Endometrial microvascular endothelial cells (primary cell): ENCODE data around the gene ARL6. TPM values are rescaled to one million over a fixed set of nuclear protein-coding genes. Genes with fewer than 3 reads are reported as not detected.
"Not testable (repeated sequence)": the region's sequence is repeated elsewhere in the genome, so short reads cannot be mapped to it uniquely, and the experiment has no call there.

ENCODE experiments used
- in situ Hi-C: cut with HindIII; loops from 2 replicates; pipeline ENCODE4 v1.10.0; 2017; ENCODE audit warnings: low sequenced_read_pairs, low pct_unique_long_range_greater_than_20kb; ENCODE audit errors: inconsistent ontology term
- total RNA-seq: library from RNA; depleted of rRNA; stranded (reverse); fragments of >200 nt; gene quantifications from one replicate; pipeline ENCODE4 v1.2.3, GENCODE V29; 2015; ENCODE audit errors: inconsistent ontology term

ARL6 gene
- total RNA-seq, 1 donor from 2014 or later = 5.1 TPM

GRCh38 chr3:97817965-97818364 lies 53.4 kb downstream of the ARL6 start:
- in situ Hi-C loops = loop anchor here (25.0 kb wide), 1 partner anchor 194 kb away; no protein-coding TSS in a partner anchor

GRCh38 chr3:97820780-97821179 lies 56.2 kb downstream of the ARL6 start:
- in situ Hi-C loops = loop anchor here (25.0 kb wide), 1 partner anchor 192 kb away; no protein-coding TSS in a partner anchor

GRCh38 chr3:97821287-97821773 lies 56.8 kb downstream of the ARL6 start:
- in situ Hi-C loops = loop anchor here (25.0 kb wide), 1 partner anchor 191 kb away; no protein-coding TSS in a partner anchor

- in situ Hi-C loops = loop anchor here (25.0 kb wide), 1 partner anchor 190 kb away; no protein-coding TSS in a partner anchor
These were observed 57.3 kb downstream of the ARL6 start, which contains the start of gene CRYBG3 for GRCh38 chr3:97821774-97822358. Gene CRYBG3 (plus strand): TSS chr3:97822011. CDS start chr3:97822207, 196 bp downstream.

- in situ Hi-C loops = loop anchor here (25.0 kb wide), 1 partner anchor 190 kb away; no protein-coding TSS in a partner anchor
These were observed 57.8 kb downstream of the ARL6 start for GRCh38 chr3:97822359-97822775.

- in situ Hi-C loops = loop anchor here (25.0 kb wide), 1 partner anchor 189 kb away; no protein-coding TSS in a partner anchor
These were observed 58.8 kb downstream of the ARL6 start for GRCh38 chr3:97823046-97824004.

GRCh38 chr3:97825101-97825500 lies 60.5 kb downstream of the ARL6 start:
- in situ Hi-C loops = no loop called here

- in situ Hi-C loops = no loop called here
These were observed 63.3 kb downstream of the ARL6 start for GRCh38 chr3:97827741-97828471.

GRCh38 chr3:97829198-97829597 lies 64.6 kb downstream of the ARL6 start:
- in situ Hi-C loops = no loop called here

- in situ Hi-C loops = no loop called here
These were observed 66.1 kb downstream of the ARL6 start for GRCh38 chr3:97830638-97831037.

- in situ Hi-C loops = no loop called here
These were observed 66.6 kb downstream of the ARL6 start for GRCh38 chr3:97831140-97831539.

- in situ Hi-C loops = not testable (repeated sequence)
These were observed 68.6 kb downstream of the ARL6 start for GRCh38 chr3:97833184-97833583.

- in situ Hi-C loops = no loop called here
These were observed 71.2 kb downstream of the ARL6 start for GRCh38 chr3:97835761-97836160.

- in situ Hi-C loops = no loop called here
These were observed 73.8 kb downstream of the ARL6 start for GRCh38 chr3:97838393-97838792.

GRCh38 chr3:97839944-97840343 lies 75.4 kb downstream of the ARL6 start:
- in situ Hi-C loops = no loop called here

- in situ Hi-C loops = no loop called here
These were observed 76.7 kb downstream of the ARL6 start for GRCh38 chr3:97841304-97841703.

- in situ Hi-C loops = no loop called here
These were observed 77.4 kb downstream of the ARL6 start for GRCh38 chr3:97841956-97842355.

GRCh38 chr3:97848779-97849178 lies 84.2 kb downstream of the ARL6 start:
- in situ Hi-C loops = no loop called here
